Thyroid gland (tissue), 4 donors: ENCODE results near the gene BORCS6.

Source experiments
- POLR2A ChIP-seq, 2 donors: fragments of 450-650 bp; IDR thresholded peaks; one replicate each; pipeline ENCODE4 v1.6.1; 2017; ENCODE audit warnings: antibody characterized with exemption in 2 of 2, mild to moderate bottlenecking in 2 of 2, moderate library complexity in 1 of 2
- TF ChIP-seq, protein P1 (sequence below), 6 experiments: fragments of 200-600 bp in 3 of 6; fragments of 450-650 bp in 3 of 6; sonication (generic) in 3 of 6; IDR thresholded peaks; one replicate each; pipeline ENCODE4 v1.5.1; 2016 to 2019; ENCODE audit warnings: antibody characterized with exemption in 6 of 6, mild to moderate bottlenecking in 2 of 6, inconsistent platforms in 1 of 6, moderate library complexity in 1 of 6

GRCh38 chr17:8142887-8143580, 46.9 kb downstream of the BORCS6 start:
- TF ChIP-seq, protein P1, sequence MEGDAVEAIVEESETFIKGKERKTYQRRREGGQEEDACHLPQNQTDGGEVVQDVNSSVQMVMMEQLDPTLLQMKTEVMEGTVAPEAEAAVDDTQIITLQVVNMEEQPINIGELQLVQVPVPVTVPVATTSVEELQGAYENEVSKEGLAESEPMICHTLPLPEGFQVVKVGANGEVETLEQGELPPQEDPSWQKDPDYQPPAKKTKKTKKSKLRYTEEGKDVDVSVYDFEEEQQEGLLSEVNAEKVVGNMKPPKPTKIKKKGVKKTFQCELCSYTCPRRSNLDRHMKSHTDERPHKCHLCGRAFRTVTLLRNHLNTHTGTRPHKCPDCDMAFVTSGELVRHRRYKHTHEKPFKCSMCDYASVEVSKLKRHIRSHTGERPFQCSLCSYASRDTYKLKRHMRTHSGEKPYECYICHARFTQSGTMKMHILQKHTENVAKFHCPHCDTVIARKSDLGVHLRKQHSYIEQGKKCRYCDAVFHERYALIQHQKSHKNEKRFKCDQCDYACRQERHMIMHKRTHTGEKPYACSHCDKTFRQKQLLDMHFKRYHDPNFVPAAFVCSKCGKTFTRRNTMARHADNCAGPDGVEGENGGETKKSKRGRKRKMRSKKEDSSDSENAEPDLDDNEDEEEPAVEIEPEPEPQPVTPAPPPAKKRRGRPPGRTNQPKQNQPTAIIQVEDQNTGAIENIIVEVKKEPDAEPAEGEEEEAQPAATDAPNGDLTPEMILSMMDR (IDR thresholded peaks at IDR 0.05) = no peak
- TF ChIP-seq POLR2A (IDR thresholded peaks at IDR 0.05) = no peak
